Activated CD8-positive, alpha-beta T cell treated with anti-CD3 and anti-CD28 coated beads for 36 hours (primary cell): Measurements from ENCODE around the gene KNDC1. TPM values are rescaled to one million over a fixed set of nuclear protein-coding genes. Genes with fewer than 3 reads are reported as not detected.

Experiments
- ATAC-seq: fragments of 200-7000 bp; cut with Tn5 transposase; one replicate; pipeline ENCODE4 v1.10.0; 2021; ENCODE audit warnings: mild to moderate bottlenecking, moderate library complexity
- CTCF ChIA-PET: fragments of 350-600 bp; sonication (Branson Sonifier 250); formaldehyde crosslinking; loops from one replicate; lab custom pipeline; 2021; ENCODE audit warnings: antibody characterized with exemption; lab: Charles Lee
- POLR2A ChIA-PET: fragments of 350-600 bp; sonication (Branson Sonifier 250); formaldehyde crosslinking; loops from one replicate; lab custom pipeline; 2021; ENCODE audit warnings: antibody characterized with exemption; lab: Charles Lee
- DNase-seq: peaks from one replicate; pipeline ENCODE4 v3.0.0-alpha.2; 2020
- H3K27ac Mint-ChIP-seq: one replicate; pipeline ENCODE4 v1.8.0; 2021; ENCODE audit warnings: mild to moderate bottlenecking, mixed read lengths
- H3K27me3 Mint-ChIP-seq: one replicate; pipeline ENCODE4 v1.8.0; 2021; ENCODE audit warnings: mixed read lengths
- H3K36me3 Mint-ChIP-seq: one replicate; pipeline ENCODE4 v1.8.0; 2021; ENCODE audit warnings: low read depth, mixed read lengths
- H3K4me1 Mint-ChIP-seq: one replicate; pipeline ENCODE4 v1.8.0; 2021; ENCODE audit warnings: low read depth, mixed read lengths
- H3K4me3 Mint-ChIP-seq: one replicate; pipeline ENCODE4 v1.8.0; 2021; ENCODE audit warnings: mild to moderate bottlenecking, moderate library complexity, mixed read lengths
- H3K9me3 Mint-ChIP-seq: one replicate; pipeline ENCODE4 v1.8.0; 2021; ENCODE audit warnings: mixed read lengths
- CTCF ChIP-seq: fragments of 200-600 bp; IDR thresholded peaks from one replicate; pipeline ENCODE4 v1.8.0; 2022; ENCODE audit warnings: antibody characterized with exemption, mild to moderate bottlenecking
- intact Hi-C: fragments of 100-400 bp; cut with micrococcal nuclease; formaldehyde crosslinking; loops from one replicate; pipeline ENCODE4 v1.10.0; 2022
- total RNA-seq, 2 experiments: library from RNA; stranded (reverse); gene quantifications; one replicate each; pipeline ENCODE4 v1.2.3, GENCODE V29; 2021

KNDC1 gene
- total RNA-seq, 2 experiments from 2014 or later = not detected

GRCh38 chr10:133199992-133200611, 40.1 kb downstream of the KNDC1 start:
- Mint-ChIP-seq H3K9me3 (no peaks in the 10 kb centered on the region), H3K27ac (no peak overlapping the region), H3K36me3 (no peaks in the 10 kb centered on the region), H3K27me3 (no peaks in the 10 kb centered on the region), H3K4me1 (no peaks in the 10 kb centered on the region), H3K4me3 (no peak overlapping the region)
- ChIA-PET POLR2A (no interaction called here), CTCF (no interaction called here)
- intact Hi-C loops = no loop called here
- ATAC-seq (no peak), DNase-seq (no peak)
- no peak for TF ChIP-seq CTCF

GRCh38 chr10:133200621-133201031, 40.6 kb downstream of the KNDC1 start:
- DNase-seq (no peak), ATAC-seq (no peak)
- POLR2A ChIA-PET = no interaction called here
- no peaks in the 10 kb centered on the region for H3K4me1 Mint-ChIP-seq
- H3K36me3 Mint-ChIP-seq = no peaks in the 10 kb centered on the region
- CTCF ChIA-PET = no interaction called here
- intact Hi-C loops = no loop called here
- H3K27me3 Mint-ChIP-seq = no peaks in the 10 kb centered on the region
- no peak overlapping the region for H3K27ac Mint-ChIP-seq
- H3K9me3 Mint-ChIP-seq = no peaks in the 10 kb centered on the region
- H3K4me3 Mint-ChIP-seq = no peak overlapping the region
- no peak for TF ChIP-seq CTCF

- Mint-ChIP-seq H3K9me3 (no peaks in the 10 kb centered on the region), H3K27me3 (no peaks in the 10 kb centered on the region), H3K36me3 (no peaks in the 10 kb centered on the region), H3K27ac (no peak overlapping the region), H3K4me3 (no peak overlapping the region), H3K4me1 (no peaks in the 10 kb centered on the region)
- DNase-seq (no peak), ATAC-seq (no peak)
- ChIA-PET POLR2A (interaction anchor here (0.6 kb wide), 1 partner anchor 124 kb away, joined by 3 read pairs; no protein-coding TSS in a partner anchor), CTCF (no interaction called here)
- intact Hi-C loops = no loop called here
- TF ChIP-seq CTCF = no peak
Measured at GRCh38 chr10:133201151-133201947, 41.3 kb downstream of the KNDC1 start.

GRCh38 chr10:133201948-133202725, 42.1 kb downstream of the KNDC1 start:
- Mint-ChIP-seq H3K9me3 (no peaks in the 10 kb centered on the region), H3K4me3 (no peak overlapping the region), H3K4me1 (no peaks in the 10 kb centered on the region), H3K27ac (no peak overlapping the region), H3K36me3 (no peaks in the 10 kb centered on the region), H3K27me3 (no peaks in the 10 kb centered on the region)
- DNase-seq (no peak), ATAC-seq (no peak)
- ChIA-PET POLR2A (interaction anchor here (0.6 kb wide), 1 partner anchor 123 kb away, joined by 3 read pairs; no protein-coding TSS in a partner anchor), CTCF (no interaction called here)
- intact Hi-C loops = no loop called here
- no peak for TF ChIP-seq CTCF
